ENCODE measurements around the gene CABLES1. TPM values are rescaled to one million over a fixed set of nuclear protein-coding genes. Genes with fewer than 3 reads are reported as not detected.
"Not testable (repeated sequence)": the region's sequence is repeated elsewhere in the genome, so short reads cannot be mapped to it uniquely, and the experiment has no call there.

CABLES1 gene
- total and polyA plus RNA-seq, 2 donors from 2014 or later, result 7.6 to 40.5 TPM

- no peak for TF ChIP-seq CTCF (IDR thresholded peaks at IDR 0.05; ENCODE audit: borderline replicate concordance, extremely low read depth, insufficient read depth)
- Histone ChIP-seq H3K27ac (ENCODE audit: low read depth in 2 of 2, low read length in 2 of 2) (no peak overlapping the region), H3K9ac (ENCODE audit: low read length in 3 of 3) (no peak overlapping the region), H3K9me3 (ENCODE audit: control insufficient read depth in 2 of 3, insufficient read depth in 1 of 3, low read length in 3 of 3) (no peaks in the 10 kb centered on the region), H3K4me1 (ENCODE audit: control insufficient read depth in 2 of 3, insufficient read depth in 2 of 3, low read depth in 1 of 3, low read length in 3 of 3) (peaks cover 3 to 6% (median 5%) of the 10 kb centered on the region in 3 donors), H3K27me3 (ENCODE audit: control insufficient read depth, insufficient read depth, low read length) (no peaks in the 10 kb centered on the region), H3K4me3 (ENCODE audit: low read length in 3 of 3) (no peak overlapping the region), H3K36me3 (ENCODE audit: control insufficient read depth in 2 of 3, insufficient read depth in 3 of 3, low read length in 3 of 3) (no peaks in the 10 kb centered on the region)
- FAIRE-seq, result no peak
- peak in 2 of 5 donors; percentile 57 to 64 for DNase-seq
- intact Hi-C loops (cut with DNase I), result no loop called here
Measured at GRCh38 chr18:23155537-23155936, 20.3 kb downstream of the CABLES1 start.

- no peak for TF ChIP-seq CTCF (IDR thresholded peaks at IDR 0.05; ENCODE audit: borderline replicate concordance, extremely low read depth, insufficient read depth)
- Histone ChIP-seq H3K4me1 (ENCODE audit: control insufficient read depth in 2 of 3, insufficient read depth in 2 of 3, low read depth in 1 of 3, low read length in 3 of 3) (peaks cover 3 to 6% (median 5%) of the 10 kb centered on the region in 3 donors), H3K9me3 (ENCODE audit: control insufficient read depth in 2 of 3, insufficient read depth in 1 of 3, low read length in 3 of 3) (no peaks in the 10 kb centered on the region), H3K27ac (ENCODE audit: low read depth in 2 of 2, low read length in 2 of 2) (no peak overlapping the region), H3K36me3 (ENCODE audit: control insufficient read depth in 2 of 3, insufficient read depth in 3 of 3, low read length in 3 of 3) (no peaks in the 10 kb centered on the region), H3K9ac (ENCODE audit: low read length in 3 of 3) (no peak overlapping the region), H3K27me3 (ENCODE audit: control insufficient read depth, insufficient read depth, low read length) (no peaks in the 10 kb centered on the region), H3K4me3 (ENCODE audit: low read length in 3 of 3) (no peak overlapping the region)
- intact Hi-C loops (cut with DNase I), result no loop called here
- DNase-seq (no peak), FAIRE-seq (no peak)
Measured at GRCh38 chr18:23156134-23156533, 20.8 kb downstream of the CABLES1 start.

DNA sequence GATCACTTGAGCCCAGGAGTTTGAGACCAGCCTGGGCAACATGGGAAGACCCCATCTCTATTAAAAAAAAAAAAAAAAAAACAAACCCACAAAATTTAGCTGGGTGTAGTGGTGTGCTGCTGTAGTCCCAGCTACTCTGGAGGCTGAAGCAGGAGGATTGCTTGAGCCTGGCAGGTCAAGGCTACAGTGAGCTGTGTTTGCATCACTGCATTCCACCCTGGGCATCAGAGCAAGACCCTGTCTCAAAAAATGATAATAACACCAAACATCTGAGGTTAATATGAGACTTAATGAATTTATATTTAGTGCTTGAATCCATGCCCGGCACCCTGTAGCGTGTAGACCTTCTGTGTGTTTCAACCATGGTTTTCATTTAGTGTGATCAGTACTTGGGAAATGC is 22.8 kb downstream of the CABLES1 start:
- Histone ChIP-seq H3K9me3 (ENCODE audit: control insufficient read depth in 2 of 3, insufficient read depth in 1 of 3, low read length in 3 of 3) (no peaks in the 10 kb centered on the region), H3K27ac (ENCODE audit: low read depth in 2 of 2, low read length in 2 of 2) (no peak overlapping the region), H3K9ac (ENCODE audit: low read length in 3 of 3) (no peak overlapping the region), H3K27me3 (ENCODE audit: control insufficient read depth, insufficient read depth, low read length) (no peaks in the 10 kb centered on the region), H3K4me1 (ENCODE audit: control insufficient read depth in 2 of 3, insufficient read depth in 2 of 3, low read depth in 1 of 3, low read length in 3 of 3) (peaks cover 3 to 6% (median 5%) of the 10 kb centered on the region in 3 donors), H3K4me3 (ENCODE audit: low read length in 3 of 3) (no peak overlapping the region), H3K36me3 (ENCODE audit: control insufficient read depth in 2 of 3, insufficient read depth in 3 of 3, low read length in 3 of 3) (no peaks in the 10 kb centered on the region)
- no peak for TF ChIP-seq CTCF (IDR thresholded peaks at IDR 0.05; ENCODE audit: borderline replicate concordance, extremely low read depth, insufficient read depth)
- DNase-seq (no peak), FAIRE-seq (no peak)
- intact Hi-C loops (cut with DNase I), result no loop called here

DNA sequence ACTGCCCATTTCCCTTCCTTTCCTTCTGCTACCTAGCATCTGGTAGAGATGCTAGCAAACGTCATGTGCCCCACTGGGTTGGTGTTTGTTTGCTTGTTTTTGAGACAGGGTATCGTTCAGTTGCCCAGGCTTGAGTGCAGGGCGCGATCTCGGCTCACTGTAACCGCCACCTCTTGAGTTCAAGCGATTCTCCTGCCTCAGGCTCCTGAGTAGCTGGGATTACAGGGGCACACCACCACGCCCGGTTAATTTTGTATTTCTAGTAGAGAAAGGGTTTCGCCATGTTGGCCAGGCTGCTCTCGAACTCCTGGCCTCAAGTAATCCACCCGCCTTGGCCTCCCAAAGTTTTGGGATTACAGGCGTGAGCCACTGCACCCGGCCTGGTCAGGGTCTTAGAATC is 23.6 kb downstream of the CABLES1 start:
- intact Hi-C loops (cut with DNase I); FAIRE-seq: not testable (repeated sequence)

More for the DNA sequence above, 23.6 kb downstream of the CABLES1 start:
- not testable (repeated sequence) for H3K4me1 ChIP-seq (ENCODE audit: control insufficient read depth in 2 of 3, insufficient read depth in 2 of 3, low read depth in 1 of 3, low read length in 3 of 3); H3K27me3 ChIP-seq (ENCODE audit: control insufficient read depth, insufficient read depth, low read length); H3K36me3 ChIP-seq (ENCODE audit: control insufficient read depth in 2 of 3, insufficient read depth in 3 of 3, low read length in 3 of 3); H3K9ac ChIP-seq (ENCODE audit: low read length in 3 of 3); H3K9me3 ChIP-seq (ENCODE audit: control insufficient read depth in 2 of 3, insufficient read depth in 1 of 3, low read length in 3 of 3); H3K4me3 ChIP-seq (ENCODE audit: low read length in 3 of 3)
- DNase-seq, result peak in 1 of 5 donors; percentile 26
- peak overlapping the region in 1 of 2 donors; percentile 15 for H3K27ac ChIP-seq (ENCODE audit: low read depth in 2 of 2, low read length in 2 of 2)

Measured in kidney (tissue), 14 donors.